Measurements from ENCODE around the gene F7.
"Not testable (repeated sequence)": the region's sequence is repeated elsewhere in the genome, so short reads cannot be mapped to it uniquely, and the experiment has no call there.

Gene F7

GRCh38 chr13:113110048-113110851 is 4.7 kb downstream of the F7 start:
- ChIA-PET POLR2A (ENCODE audit: low non-redundant PET) (no interaction called here), CTCF (no interaction called here)
- H3K27ac ChIP-seq, result no peak overlapping the region
- no peak for DNase-seq (ENCODE audit: low spot score)
- TF ChIP-seq CTCF (conservative IDR thresholded peaks at IDR 0.05; ENCODE audit: low read depth), result no peak

GRCh38 chr13:113110852-113111315 is 5.3 kb downstream of the F7 start:
- no peak for DNase-seq (ENCODE audit: low spot score)
- POLR2A ChIA-PET (ENCODE audit: low non-redundant PET), result no interaction called here
- no peak for TF ChIP-seq CTCF (conservative IDR thresholded peaks at IDR 0.05; ENCODE audit: low read depth)
- no peak overlapping the region for H3K27ac ChIP-seq
- CTCF ChIA-PET, result no interaction called here

- CTCF ChIA-PET; DNase-seq (ENCODE audit: low spot score); H3K27ac ChIP-seq; POLR2A ChIA-PET (ENCODE audit: low non-redundant PET): not testable (repeated sequence)
Measured at GRCh38 chr13:113111821-113112220, 6.2 kb downstream of the F7 start.

GRCh38 chr13:113112475-113112874 is 6.9 kb downstream of the F7 start:
- CTCF ChIA-PET; POLR2A ChIA-PET (ENCODE audit: low non-redundant PET); DNase-seq (ENCODE audit: low spot score): not testable (repeated sequence)

GRCh38 chr13:113112893-113113845 is 7.6 kb downstream of the F7 start:
- ChIA-PET POLR2A (ENCODE audit: low non-redundant PET) (no interaction called here), CTCF (no interaction called here)
- DNase-seq (ENCODE audit: low spot score), result no peak
- no peak for TF ChIP-seq CTCF (conservative IDR thresholded peaks at IDR 0.05; ENCODE audit: low read depth)
- no peak overlapping the region for H3K27ac ChIP-seq

More at GRCh38 chr13:113112475-113112874, 6.9 kb downstream of the F7 start:
- not testable (repeated sequence) for H3K27ac ChIP-seq

- TF ChIP-seq CTCF (conservative IDR thresholded peaks at IDR 0.05; ENCODE audit: low read depth), result no peak
- CTCF ChIA-PET, result interaction anchor here (0.6 kb wide), 1 partner anchor 269 kb away, joined by 4 read pairs; no protein-coding TSS in a partner anchor
- POLR2A ChIA-PET (ENCODE audit: low non-redundant PET), result no interaction called here
- H3K27ac ChIP-seq, result no peak overlapping the region
- DNase-seq (ENCODE audit: low spot score), result no peak
Measured at GRCh38 chr13:113113846-113114271, 8.3 kb downstream of the F7 start.

- POLR2A ChIA-PET (ENCODE audit: low non-redundant PET), result no interaction called here
- no peak overlapping the region for H3K27ac ChIP-seq
- CTCF ChIA-PET, result interaction anchor here (0.6 kb wide), 1 partner anchor 268 kb away, joined by 4 read pairs; no protein-coding TSS in a partner anchor
- TF ChIP-seq CTCF (conservative IDR thresholded peaks at IDR 0.05; ENCODE audit: low read depth), result no peak
- DNase-seq (ENCODE audit: low spot score), result no peak
Measured at GRCh38 chr13:113114511-113115362, 9.1 kb downstream of the F7 start.
